Fibroblast of peridontal ligament (primary cell): ENCODE results near the gene TNS3.

Source experiments
- DNase-seq: peaks from one replicate; pipeline ENCODE4 v3.0.0-alpha.2; 2010; ENCODE audit errors: extremely low read depth

Gene TNS3

DNA sequence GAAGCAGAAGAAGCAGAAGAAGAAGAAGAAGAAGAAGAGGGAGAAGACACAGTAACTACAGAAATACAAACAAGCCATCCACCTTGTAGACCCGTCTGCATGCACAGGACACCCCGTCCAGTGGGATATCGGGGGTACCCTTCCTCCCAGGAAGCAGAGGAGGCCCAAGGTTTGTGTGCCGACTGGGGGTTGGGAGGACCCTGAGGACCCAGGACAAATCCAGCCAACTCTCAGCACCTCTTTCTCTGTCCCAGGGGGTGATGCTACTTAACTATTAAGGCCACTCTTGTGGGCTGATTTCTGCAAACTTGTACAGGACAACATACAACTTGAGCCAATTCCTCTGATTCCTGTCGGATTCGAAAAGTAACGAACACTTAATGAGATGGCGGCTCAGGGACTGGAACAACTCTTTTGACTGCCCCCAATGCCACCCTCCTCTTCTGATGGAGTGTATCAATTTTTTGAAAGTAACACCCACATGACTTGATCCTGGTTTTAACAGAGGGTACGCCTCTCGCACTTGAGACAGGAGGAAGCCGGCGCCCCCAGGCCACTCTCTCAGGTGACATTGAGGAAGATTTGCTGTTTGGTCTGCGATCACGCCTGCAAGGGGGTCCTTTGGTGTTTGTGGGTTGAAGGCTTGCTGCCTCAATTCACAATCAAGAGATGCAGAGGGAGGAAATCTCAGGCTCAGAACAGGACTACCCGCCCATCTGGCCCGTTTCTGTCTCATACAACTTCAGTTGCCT lies 192.6 kb downstream of the TNS3 start:
- no peak for DNase-seq

DNA sequence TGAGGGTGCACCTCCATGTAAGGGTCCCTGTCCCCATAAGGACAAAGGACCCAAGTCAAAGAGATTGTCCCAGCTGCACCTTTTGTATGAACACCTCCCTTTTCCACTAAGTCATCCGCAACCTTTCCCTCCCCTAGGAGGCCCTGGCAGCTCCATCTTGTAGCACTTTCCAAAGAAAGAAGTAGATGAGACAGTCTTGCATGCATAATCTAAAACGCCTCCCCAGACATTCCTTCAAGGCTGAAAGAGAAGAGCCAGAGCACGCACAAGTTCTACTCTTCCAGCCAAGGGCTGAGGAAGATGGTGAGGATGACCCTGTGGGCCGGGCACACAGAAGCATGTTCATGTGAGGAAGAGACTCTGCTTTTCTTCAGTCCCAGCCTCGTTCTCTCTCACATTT lies 194.4 kb downstream of the TNS3 start:
- DNase-seq: no peak

- no peak for DNase-seq
These were observed 195.6 kb downstream of the TNS3 start for GRCh38 chr7:47386273-47386835.

GRCh38 chr7:47385536-47386125 lies 196.3 kb downstream of the TNS3 start:
- no peak for DNase-seq

- DNase-seq: no peak
These were observed 197.0 kb downstream of the TNS3 start for GRCh38 chr7:47384755-47385535.

DNA sequence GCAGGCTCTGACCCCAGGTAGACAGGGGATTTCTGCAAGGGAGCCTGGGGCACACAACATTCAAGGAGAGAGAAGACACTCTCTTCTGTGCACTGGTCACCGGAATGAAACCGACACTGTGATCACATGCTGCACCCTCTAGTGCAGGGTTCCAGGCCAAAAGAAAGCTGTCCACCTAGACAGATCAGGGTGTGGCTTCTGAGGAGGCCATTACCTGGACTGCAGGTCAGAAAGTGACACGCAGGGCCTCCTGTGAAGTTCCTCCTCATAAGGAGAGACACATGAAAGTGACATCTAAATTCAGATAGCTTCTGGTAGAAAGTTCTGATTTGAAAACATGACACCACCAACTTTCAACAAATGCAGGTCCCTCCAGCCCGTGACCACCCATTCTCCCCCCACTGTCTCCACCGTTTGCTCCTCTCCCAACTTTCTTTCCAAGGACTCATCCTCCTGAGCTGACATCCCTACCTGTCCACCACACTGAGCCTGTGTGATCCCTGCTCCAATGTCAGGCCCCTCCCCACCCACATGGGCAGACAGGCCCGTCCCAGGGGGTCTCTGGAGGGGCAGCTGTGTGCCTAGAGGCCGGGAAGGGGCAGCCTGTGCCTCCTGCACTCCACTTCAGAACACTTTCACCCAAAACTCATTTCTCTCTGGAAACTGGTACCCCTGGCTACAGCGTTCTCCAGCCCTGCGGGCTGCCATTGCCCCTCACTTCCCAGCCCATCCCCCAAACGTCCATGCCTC lies 198.0 kb downstream of the TNS3 start:
- DNase-seq: no peak

- DNase-seq: peak; percentile 75
These were observed 198.8 kb downstream of the TNS3 start for GRCh38 chr7:47383072-47383471.

GRCh38 chr7:47382200-47382599 lies 199.7 kb downstream of the TNS3 start:
- DNase-seq: no peak

GRCh38 chr7:47381134-47381495 lies 200.8 kb downstream of the TNS3 start:
- DNase-seq: no peak

DNA sequence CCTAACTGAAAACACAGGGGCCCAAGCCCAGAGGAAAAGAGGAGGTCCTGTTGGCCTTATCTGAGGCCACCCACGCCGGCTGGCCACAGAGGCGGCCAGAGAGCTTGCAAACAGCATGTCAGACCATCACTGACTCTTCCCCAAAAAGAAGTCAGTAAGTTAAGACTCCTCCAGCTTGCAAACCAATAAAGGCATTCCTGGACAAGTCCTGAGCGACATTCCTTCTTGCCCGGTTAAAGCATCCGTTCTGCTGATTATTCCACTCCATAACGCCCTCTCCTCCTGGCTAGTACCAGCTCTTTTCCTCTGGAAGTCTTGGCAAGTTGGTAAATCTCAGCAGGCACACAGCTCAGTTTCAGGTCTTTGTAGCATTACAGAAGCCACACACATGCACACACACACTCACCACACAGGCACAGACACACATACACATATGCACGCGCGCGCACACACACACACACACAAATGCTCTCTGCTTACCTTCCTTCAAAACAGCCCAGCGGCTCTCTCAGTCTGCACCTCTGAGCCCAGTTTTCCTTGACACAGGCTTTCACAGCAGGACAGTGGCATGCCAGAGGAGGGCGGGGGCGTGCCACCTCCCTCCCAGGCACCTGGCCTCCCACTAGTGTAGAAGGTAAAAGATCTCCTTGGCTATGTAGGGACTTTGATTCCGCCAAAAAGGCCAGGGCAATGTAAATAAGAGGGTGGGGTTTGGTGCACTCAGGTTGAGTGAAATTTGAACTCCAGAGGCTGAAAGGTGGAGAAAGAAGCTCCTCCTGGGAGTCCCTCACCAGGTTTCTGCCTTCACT lies 201.4 kb downstream of the TNS3 start:
- peak; percentile 31 for DNase-seq

GRCh38 chr7:47379629-47380324 lies 202.1 kb downstream of the TNS3 start:
- DNase-seq: peak; percentile 48

DNA sequence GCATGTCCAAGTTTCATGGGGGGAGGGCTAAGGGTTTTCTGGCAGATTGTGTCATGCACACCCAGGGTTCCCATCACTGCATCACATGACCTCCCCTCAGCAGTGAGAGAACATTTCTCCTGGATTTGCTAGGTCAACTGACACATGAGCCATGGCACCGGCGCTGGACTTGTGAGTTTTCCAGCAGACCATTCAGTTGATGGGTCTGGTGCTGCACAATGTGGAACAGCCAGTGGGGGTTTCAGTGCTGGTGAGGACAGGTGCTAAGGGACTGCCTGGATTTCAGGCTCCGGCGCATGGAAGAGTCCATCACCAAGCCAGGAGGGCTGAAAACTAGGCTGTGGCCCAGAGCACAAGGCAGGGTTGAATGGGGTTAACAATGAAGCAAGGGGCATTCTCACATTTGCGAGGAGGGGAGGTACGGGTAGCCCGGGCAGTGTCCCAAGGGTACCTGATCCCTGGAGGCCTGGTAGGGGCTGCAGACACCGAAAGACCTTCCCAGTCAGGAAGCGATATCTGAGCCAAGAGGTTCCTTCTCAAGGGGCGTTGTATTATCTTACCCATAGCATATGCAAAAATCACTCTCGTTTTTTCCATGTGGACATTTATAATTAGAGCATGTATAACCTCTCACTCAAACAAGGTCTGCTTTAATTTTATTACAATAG lies 203.0 kb downstream of the TNS3 start:
- no peak for DNase-seq

GRCh38 chr7:47377741-47378140 lies 204.2 kb downstream of the TNS3 start:
- no peak for DNase-seq

GRCh38 chr7:47376991-47377616 lies 204.8 kb downstream of the TNS3 start:
- DNase-seq: no peak

GRCh38 chr7:47375121-47375938 lies 206.6 kb downstream of the TNS3 start:
- DNase-seq: peak; percentile 32

DNA sequence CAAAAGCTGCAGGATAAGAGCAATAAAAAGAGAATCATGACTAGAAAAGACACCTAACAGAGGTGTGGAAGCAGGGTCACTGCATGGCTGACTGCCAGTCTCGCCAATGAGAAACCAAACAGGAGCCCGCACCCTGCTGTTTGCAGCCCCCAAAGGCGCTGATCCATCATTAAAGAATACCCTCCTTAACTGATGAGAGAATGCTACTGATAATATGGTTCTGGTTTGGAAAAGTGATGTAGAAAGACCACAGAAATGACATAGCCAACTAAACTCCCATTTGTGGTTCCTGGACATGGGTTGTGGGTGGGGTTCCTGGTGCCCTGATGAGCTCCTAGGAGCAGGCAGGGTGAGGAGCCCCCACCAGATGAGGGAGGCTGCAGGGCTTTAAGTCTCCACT lies 207.4 kb downstream of the TNS3 start:
- no peak for DNase-seq

DNA sequence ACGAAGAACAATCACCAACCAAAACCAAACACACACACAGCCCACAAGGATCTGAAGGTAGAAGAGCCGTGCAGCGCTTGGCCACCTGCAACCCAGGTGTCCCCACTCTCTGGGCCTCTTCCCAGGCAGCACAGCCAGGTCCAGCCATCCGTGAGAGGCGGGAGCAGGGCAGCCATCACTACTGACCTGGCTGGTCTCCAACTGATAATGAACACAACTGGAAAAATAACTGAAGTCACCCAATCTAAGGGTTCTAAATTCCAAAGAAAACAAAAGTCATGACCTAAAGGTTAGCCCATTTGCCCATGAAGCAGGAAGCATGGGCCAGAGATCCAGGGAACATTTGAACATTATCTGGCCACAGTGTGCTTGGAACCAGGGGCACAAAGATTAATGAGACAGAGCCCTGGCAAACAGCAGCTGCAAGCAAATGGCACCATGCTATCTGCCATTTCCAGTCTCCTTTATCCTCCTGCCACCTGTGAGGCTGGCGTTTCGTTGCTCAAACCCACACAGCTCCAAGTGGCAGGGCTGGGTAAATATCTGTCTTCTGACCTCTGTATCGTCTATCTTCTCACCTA lies 207.9 kb downstream of the TNS3 start:
- DNase-seq: no peak

GRCh38 chr7:47371733-47372368 lies 210.1 kb downstream of the TNS3 start:
- no peak for DNase-seq
